HG03575 (cell line): ENCODE results near the gene SLMAP.

Source experiments
- ATAC-seq: cut with Tn5 transposase; IDR thresholded peaks from one replicate; pipeline ENCODE4 v1.9.1; 2021; ENCODE audit not compliant: unreplicated experiment, insufficient number of reproducible peaks, low FRiP score; ENCODE audit errors: extremely low read depth

SLMAP gene

GRCh38 chr3:57745101-57745500 lies 11.0 kb upstream of the SLMAP start:
- ATAC-seq: no peak

- no peak for ATAC-seq
Observed at GRCh38 chr3:57746156-57747010, 9.7 kb upstream of the SLMAP start.

- no peak for ATAC-seq
Observed at GRCh38 chr3:57749542-57749941, 6.6 kb upstream of the SLMAP start.

- ATAC-seq: no peak
Observed at GRCh38 chr3:57752307-57752706, 3.8 kb upstream of the SLMAP start.

GRCh38 chr3:57753016-57753415 lies 3.1 kb upstream of the SLMAP start:
- ATAC-seq: no peak

GRCh38 chr3:57755368-57755675 lies 787 bp upstream of the SLMAP start:
- ATAC-seq: no peak

- no peak for ATAC-seq
Observed at GRCh38 chr3:57756528-57757401, 656 bp downstream of the SLMAP start.

GRCh38 chr3:57757642-57758297 lies 1.7 kb downstream of the SLMAP start:
- no peak for ATAC-seq

GRCh38 chr3:57758686-57759085 lies 2.6 kb downstream of the SLMAP start:
- ATAC-seq: no peak

- ATAC-seq: no peak
Observed at GRCh38 chr3:57764794-57765193, 8.7 kb downstream of the SLMAP start.

- no peak for ATAC-seq
Observed at GRCh38 chr3:57768595-57768994, 12.5 kb downstream of the SLMAP start.

GRCh38 chr3:57770009-57770827 lies 14.1 kb downstream of the SLMAP start:
- no peak for ATAC-seq

- ATAC-seq: no peak
Observed at GRCh38 chr3:57772251-57772650, 16.1 kb downstream of the SLMAP start.

GRCh38 chr3:57777774-57778173 lies 21.7 kb downstream of the SLMAP start:
- ATAC-seq: no peak

GRCh38 chr3:57778494-57778893 lies 22.4 kb downstream of the SLMAP start:
- no peak for ATAC-seq

GRCh38 chr3:57779666-57780065 lies 23.6 kb downstream of the SLMAP start:
- no peak for ATAC-seq

- ATAC-seq: no peak
Observed at GRCh38 chr3:57783186-57784088, 27.3 kb downstream of the SLMAP start.

GRCh38 chr3:57784089-57784735 lies 28.1 kb downstream of the SLMAP start:
- ATAC-seq: no peak
